Naive B cell (primary cell): ENCODE data around the gene TCEAL9. TPM values are rescaled to one million over a fixed set of nuclear protein-coding genes. Genes with fewer than 3 reads are reported as not detected.

Experiments used
- ATAC-seq, 2 donors: fragments of 150-1000 bp; cut with Tn5 transposase; 2 replicates each; pipeline ENCODE4 v1.10.0; 2021; ENCODE audit warnings: low read depth in 2 of 2, mild to moderate bottlenecking in 2 of 2, moderate library complexity in 2 of 2
- DNase-seq: peaks from one replicate; pipeline ENCODE4 v3.0.0; 2022
- H3K27ac Mint-ChIP-seq, 6 donors: one replicate each; pipeline ENCODE4 v1.8.0; 2020 to 2022; ENCODE audit warnings: mild to moderate bottlenecking in 6 of 6, mixed read lengths in 6 of 6, moderate library complexity in 5 of 6, inconsistent platforms in 2 of 6
- H3K27me3 Mint-ChIP-seq, 3 donors: one replicate each; pipeline ENCODE4 v1.8.0; 2021 to 2022; ENCODE audit warnings: mixed read lengths in 3 of 3, mild to moderate bottlenecking in 1 of 3
- H3K36me3 Mint-ChIP-seq, 2 donors: one replicate each; pipeline ENCODE4 v1.8.0; 2020 to 2022; ENCODE audit warnings: mixed read lengths in 2 of 2, inconsistent platforms in 1 of 2, mild to moderate bottlenecking in 1 of 2
- H3K4me1 Mint-ChIP-seq, 3 donors: one replicate each; pipeline ENCODE4 v1.8.0; 2020 to 2022; ENCODE audit warnings: mixed read lengths in 3 of 3, inconsistent platforms in 1 of 3, mild to moderate bottlenecking in 1 of 3, moderate library complexity in 1 of 3
- H3K4me3 Mint-ChIP-seq, 8 donors: one replicate each; pipeline ENCODE4 v1.8.0; 2020 to 2022; ENCODE audit warnings: mild to moderate bottlenecking in 8 of 8, mixed read lengths in 8 of 8, moderate library complexity in 8 of 8, inconsistent platforms in 2 of 8
- H3K9me3 Mint-ChIP-seq, 7 donors: one replicate each; pipeline ENCODE4 v1.8.0; 2020 to 2022; ENCODE audit warnings: mixed read lengths in 7 of 7, mild to moderate bottlenecking in 5 of 7, inconsistent platforms in 2 of 7, moderate library complexity in 1 of 7
- polyA plus RNA-seq, 6 donors: library from polyadenylated mRNA; unstranded; fragments of 300-500 nt; fragmentation: Illumina TruSeq; gene quantifications; one replicate each; pipeline ENCODE4 v1.2.3, GENCODE V29; 2021; ENCODE audit warnings: low read depth in 6 of 6

TCEAL9 gene
- polyA plus RNA-seq, 6 donors from 2014 or later, result 0.45 to 1.5 (median 0.93) TPM; not detected in 2

- H3K36me3 Mint-ChIP-seq, result no peaks in the 10 kb centered on the region
- H3K4me3 Mint-ChIP-seq, result no peak overlapping the region
These were observed 51.5 kb downstream of the TCEAL9 start for GRCh38 chrX:103407776-103408175.

More at GRCh38 chrX:103407776-103408175, 51.5 kb downstream of the TCEAL9 start:
- DNase-seq (no peak), ATAC-seq (no peak)
- H3K27ac Mint-ChIP-seq, result no peak overlapping the region
- H3K9me3 Mint-ChIP-seq, result peaks cover 0 to 3% (median 0%) of the 10 kb centered on the region in 7 donors
- peaks cover 0 to 21% (median 8%) of the 10 kb centered on the region in 3 donors for H3K27me3 Mint-ChIP-seq
- peaks cover 0 to 13% (median 9%) of the 10 kb centered on the region in 3 donors for H3K4me1 Mint-ChIP-seq

Other genes starting within 250 kb of the TCEAL9 start
- gene BEX4, start 141.4 kb upstream of the TCEAL9 start, polyA plus RNA-seq, result 100 to 1,000 TPM in 1 of 6 donors, 10 to 100 TPM in 5; 69.7 to 102 (median 78.0) TPM
- gene TCEAL8, start 101.4 kb upstream of the TCEAL9 start, polyA plus RNA-seq, result 10 to 100 TPM; 34.1 to 64.1 (median 53.4) TPM
- gene TCEAL5, start 79.8 kb upstream of the TCEAL9 start, polyA plus RNA-seq, result not detected
- gene BEX2, start 45.5 kb upstream of the TCEAL9 start, polyA plus RNA-seq, result 10 to 100 TPM; 42.8 to 74.0 (median 49.9) TPM
- gene TCEAL7, start 26.3 kb upstream of the TCEAL9 start, polyA plus RNA-seq, result not detected
- gene BEX3, start 20.0 kb downstream of the TCEAL9 start, polyA plus RNA-seq, result 1 to 10 TPM; 1.9 to 4.0 (median 2.8) TPM
- not detected for gene RAB40A, start 163.0 kb downstream of the TCEAL9 start, polyA plus RNA-seq
- gene TCEAL4, start 229.0 kb downstream of the TCEAL9 start, polyA plus RNA-seq, result 10 to 100 TPM; 12.0 to 23.0 (median 16.0) TPM